HEK293 (cell line): ENCODE data around the gene DHFR.

Experiments used
- BCL11B ChIP-seq: fragments of 450-650 bp; formaldehyde crosslinking; IDR thresholded peaks from 2 replicates; pipeline ENCODE4 v1.5.1; 2016; ENCODE audit warnings: low read depth, missing biosample characterization, missing genetic modification characterization
- CTCF ChIP-seq: fragments of 450-650 bp; formaldehyde crosslinking; IDR thresholded peaks from 2 replicates; pipeline ENCODE4 v1.5.1; 2016; ENCODE audit warnings: missing biosample characterization, missing genetic modification characterization
- ZNF621 ChIP-seq: fragments of 450-650 bp; formaldehyde crosslinking; IDR thresholded peaks from 2 replicates; pipeline ENCODE4 v1.5.1; 2017; ENCODE audit warnings: missing biosample characterization, missing genetic modification characterization
- ZNF624 ChIP-seq: fragments of 450-650 bp; formaldehyde crosslinking; IDR thresholded peaks from 2 replicates; pipeline ENCODE4 v1.5.1; 2017; ENCODE audit warnings: missing biosample characterization, missing genetic modification characterization

- TF ChIP-seq CTCF (tag by site-specific recombination) = no peak
- TF ChIP-seq ZNF621 (tag by site-specific recombination) = no peak
- no peak for TF ChIP-seq BCL11B (tag by site-specific recombination)
- no peak for TF ChIP-seq ZNF624 (tag by site-specific recombination)
These were observed 64.0 kb downstream of the DHFR start for GRCh38 chr5:80590766-80591165.
